ENCODE measurements around the gene SYCP2.
"Not testable (repeated sequence)": the region's sequence is repeated elsewhere in the genome, so short reads cannot be mapped to it uniquely, and the experiment has no call there.

SYCP2 gene

DNA sequence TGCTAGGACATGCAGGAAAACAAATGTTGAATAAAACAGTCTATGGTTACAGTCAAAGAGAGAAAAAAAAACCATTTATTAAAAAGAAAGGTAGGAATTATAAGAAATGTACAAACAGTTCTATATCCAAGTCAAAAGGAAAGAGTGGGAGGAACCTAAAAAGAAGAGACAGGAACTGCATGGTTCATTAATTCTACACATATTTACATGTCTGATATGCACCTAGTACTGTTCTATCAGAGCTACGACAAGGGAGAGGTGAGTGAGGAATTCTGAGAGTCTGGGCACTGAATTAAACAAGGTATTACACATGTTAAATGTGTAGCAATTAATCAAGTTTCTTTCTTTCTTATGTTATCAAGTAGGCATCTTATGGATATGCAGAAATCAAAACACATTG, 41.9 kb downstream of the SYCP2 start:
- no peak for DNase-seq

DNA sequence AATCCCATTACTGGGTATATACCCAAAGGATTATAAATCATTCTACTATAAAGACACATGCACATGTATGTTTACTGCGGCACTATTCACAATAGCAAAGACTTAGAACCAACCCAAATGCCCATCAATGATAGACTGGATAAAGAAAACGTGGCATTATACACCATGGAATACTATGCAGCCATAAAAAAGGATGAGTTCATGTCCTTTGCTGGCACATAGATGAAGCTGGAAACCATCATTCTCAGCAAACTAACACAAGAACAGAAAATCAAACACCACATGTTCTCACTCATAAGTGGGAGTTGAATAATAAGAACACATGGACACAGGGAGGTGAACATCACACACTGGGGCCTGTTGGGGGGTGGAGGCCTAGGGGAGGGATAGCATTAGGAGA, 43.4 kb downstream of the SYCP2 start:
- not testable (repeated sequence) for DNase-seq

DNA sequence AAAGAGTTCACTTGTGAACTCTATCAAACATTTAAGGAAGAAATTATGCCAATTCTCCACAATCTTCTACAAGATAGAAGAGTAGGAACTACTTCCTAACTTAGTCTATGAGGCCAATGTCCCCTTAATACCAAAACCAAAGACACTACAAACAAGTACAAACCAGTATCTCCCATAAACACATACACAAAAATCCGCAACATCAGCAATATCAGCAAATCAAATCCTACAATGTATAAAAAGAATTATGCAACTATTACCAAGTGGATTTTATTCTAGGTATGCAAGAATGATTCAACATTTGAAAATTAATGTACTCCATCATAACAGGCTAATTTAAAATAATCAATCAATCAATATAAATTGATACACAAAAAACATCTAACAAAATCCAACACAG, 45.4 kb downstream of the SYCP2 start:
- no peak for DNase-seq

DNA sequence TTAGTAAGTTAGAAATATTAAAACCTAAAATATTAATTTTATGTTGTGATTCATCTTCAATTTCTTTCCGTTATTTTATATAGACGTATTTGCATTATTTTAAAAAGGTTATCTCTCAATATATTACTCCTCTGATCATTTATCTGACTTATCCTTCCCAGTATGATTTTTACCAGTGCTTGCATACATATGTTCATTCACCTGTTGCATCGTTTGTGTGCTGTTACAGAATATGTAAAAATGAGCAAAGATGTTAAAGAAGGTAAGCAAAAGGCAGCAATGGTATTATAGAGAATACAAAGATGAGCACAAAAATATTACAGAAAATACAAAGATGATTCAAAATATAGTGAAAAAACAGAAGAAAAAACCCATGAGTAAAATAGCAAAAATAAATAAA, 48.9 kb downstream of the SYCP2 start:
- DNase-seq = no peak

DNA sequence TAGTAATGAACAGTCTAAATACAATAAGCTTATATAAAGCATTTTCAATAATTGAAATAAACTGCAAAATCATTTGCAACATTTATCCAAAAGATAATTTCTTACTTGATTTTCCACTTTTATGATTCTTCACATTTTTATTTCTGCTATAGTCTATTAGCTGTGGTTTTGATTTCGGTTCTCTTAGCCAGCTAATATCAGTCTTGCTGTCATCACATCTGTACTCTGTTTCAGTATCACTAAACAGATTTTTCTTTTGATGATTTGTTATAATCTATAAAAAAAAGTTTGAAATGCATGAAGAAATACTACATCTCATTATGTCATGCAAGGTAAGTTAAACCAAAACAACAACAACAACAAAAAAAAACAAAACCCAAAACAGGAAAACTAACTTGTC, 53.2 kb downstream of the SYCP2 start:
- no peak for DNase-seq

DNA sequence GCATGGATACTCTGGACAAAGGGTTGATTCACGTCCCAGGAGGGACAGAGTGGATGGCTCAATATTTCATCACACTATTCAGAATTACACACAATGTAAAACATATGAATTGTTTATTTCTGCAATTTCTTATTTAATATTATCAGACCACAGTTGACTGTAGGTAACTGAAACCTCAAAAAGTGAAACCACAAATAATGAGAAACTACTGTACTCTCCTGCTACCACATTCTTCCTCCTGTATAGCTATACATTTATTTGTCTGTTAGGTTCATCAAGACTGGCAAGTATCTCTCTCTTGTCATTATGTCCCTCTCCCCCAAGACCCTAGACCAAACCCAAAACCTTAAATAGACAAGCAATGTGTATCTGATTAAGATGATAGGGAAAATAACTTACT, 60.0 kb downstream of the SYCP2 start:
- no peak for DNase-seq

DNA sequence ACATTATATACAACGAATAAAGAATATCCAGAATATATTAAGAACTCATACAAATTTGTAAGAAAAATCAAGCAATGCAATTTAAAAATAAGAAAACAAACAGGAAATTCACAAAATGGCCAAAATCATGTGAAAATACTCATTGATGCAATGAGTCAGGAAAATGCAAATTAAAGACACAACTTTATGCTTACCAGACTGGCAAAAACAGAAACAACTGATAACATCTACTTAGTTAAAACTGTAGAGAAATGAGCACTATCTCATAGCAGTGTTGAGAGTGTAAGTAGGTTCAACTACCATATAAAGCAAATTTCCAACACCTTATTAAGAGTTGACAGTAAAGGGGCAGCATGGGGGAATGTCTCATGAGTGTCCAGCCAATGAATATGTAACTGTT, 62.3 kb downstream of the SYCP2 start:
- DNase-seq = no peak

DNA sequence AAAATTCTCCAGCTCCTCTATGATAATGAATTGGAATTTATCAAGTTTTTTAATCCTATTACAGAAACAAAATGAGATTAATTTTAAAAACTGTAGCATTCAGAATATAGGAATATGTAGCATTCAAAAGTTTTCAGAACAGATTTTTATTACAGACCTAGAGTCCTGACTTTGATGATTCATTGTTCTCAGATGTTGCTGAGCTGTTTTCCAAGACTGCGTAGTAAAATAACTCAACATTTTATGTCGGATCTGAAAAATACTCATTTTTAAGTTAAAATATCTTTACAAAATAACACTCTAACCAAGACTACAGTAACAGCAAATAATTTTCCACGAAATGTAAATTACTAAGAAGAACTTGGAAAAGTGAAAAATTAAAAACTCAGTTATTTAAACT, 67.1 kb downstream of the SYCP2 start:
- DNase-seq = no peak

DNA sequence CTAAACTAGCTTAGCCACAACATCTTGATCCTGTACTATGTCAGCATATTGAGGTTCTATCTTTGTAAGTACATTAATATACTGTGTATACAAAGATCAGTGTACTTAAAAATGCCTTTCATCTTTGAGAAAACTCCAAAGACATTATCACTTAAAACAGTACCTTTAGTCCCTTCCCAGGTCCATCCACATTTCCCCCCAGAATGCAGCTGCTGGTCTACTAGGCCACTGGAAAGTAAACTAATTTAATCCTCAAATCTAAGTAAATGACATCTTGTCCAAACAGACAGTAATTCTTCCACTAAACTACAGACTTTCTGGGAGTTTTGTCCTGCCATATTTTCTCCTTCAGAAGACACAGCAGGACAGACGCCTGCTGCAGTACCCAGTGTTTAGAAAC, 68.7 kb downstream of the SYCP2 start:
- no peak for DNase-seq

DNA sequence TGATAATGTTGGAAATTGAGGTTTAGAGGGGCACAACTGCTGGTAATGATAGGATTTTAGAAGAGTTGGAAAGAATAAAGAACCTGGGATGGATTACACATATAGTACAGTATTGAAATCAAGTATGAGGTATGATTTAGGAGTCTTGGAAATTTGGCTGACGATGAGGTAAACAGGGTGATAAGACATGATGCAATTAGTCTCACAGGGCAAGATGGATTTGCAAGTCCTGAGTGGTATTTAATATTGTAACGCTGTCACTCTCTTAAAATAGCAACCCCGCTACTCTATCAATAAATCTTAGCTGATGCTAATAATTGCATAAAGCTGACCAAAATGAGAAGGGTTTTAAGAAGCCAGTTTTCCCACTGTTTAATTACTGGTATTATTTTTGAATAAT, 70.4 kb downstream of the SYCP2 start:
- DNase-seq = no peak

DNA sequence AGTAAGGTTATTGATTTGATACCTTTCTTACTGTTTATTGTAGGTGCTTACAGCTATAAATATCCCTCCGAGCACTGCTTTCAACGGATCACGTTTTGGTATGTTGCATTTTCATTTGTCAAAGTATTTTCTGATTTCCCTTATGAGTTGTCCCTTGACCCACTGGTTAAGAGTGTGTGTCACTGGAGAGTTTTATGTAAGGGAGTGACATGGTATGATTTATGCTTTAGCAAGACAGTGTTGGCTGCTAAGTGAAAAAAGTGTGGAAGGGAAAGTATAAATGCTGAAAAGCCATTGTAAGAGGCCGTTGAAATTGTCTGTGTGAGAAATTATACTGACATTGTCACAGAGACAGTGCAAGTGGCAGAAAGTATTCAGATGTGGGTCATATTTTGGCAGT, 72.0 kb downstream of the SYCP2 start:
- no peak for DNase-seq

DNA sequence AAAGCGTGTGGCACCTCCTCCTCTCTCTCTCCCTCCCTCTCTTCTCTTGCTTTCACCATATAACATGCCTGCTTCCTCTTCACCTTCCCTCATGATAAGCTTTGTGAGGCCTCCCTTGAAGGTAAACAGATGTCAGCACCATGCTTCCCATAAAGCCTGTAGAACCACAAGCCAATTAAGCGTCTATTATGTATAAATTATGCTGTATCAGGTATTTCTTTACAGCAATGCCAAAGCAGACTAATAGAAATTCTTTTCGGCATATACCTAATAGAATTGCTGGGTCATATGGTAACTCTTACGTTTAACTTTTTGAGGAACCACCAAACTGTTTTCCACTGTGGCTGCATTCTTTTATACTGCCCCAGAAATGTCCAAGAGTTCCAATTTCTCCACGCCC, 75.0 kb downstream of the SYCP2 start:
- no peak for DNase-seq

DNA sequence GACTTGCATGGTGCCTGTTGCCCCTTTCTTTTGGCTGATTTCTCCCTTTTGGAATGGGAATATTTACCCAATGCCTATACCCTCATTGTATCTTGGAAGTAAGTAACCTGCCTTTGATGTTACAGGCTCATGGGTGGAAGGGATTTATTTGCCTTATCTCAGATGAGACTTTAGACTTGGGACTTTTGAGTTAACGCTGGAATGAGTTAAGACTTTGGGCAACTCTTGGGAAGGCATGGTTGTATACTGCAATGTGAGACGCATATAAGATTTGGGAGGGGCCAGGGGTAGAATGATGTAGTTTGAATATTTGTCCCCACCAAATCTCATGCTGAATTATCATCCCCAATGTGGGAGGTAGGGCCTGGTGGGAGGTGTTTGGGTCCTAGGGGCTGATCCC, 75.5 kb downstream of the SYCP2 start:
- DNase-seq = no peak

DNA sequence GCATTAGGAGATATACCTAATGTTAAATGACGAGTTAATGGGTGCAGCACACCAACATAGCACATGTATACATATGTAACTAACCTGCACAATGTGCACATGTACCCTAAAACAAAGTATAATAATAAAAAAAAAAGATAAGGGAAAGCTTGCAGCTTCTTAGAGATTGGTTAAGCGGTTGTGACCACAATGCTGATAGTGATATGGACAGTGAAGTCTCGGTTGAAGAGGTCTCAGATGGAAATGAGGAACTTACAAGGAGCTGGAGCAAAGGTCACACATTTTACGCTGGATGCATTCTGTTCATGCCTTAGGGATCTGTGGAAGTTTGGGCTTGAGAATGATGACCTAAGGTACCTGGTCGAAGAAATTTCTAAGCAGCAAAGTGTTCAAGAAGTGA, 76.5 kb downstream of the SYCP2 start:
- not testable (repeated sequence) for DNase-seq

DNA sequence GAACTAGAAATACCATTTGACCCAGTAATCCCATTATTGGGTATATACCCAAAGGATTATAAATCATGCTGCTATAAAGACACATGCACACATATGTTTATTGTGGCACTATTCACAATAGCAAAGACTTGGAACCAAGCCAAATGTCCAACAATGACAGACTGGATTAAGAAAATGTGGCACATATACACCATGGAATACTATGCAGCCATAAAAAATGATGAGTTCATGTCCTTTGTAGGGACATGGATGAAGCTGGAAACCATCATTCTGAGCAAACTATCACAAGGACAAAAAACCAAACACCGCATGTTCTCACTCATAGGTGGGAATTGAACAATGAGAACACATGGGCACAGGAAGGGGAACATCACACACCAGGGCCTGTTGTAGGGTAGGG, 76.9 kb downstream of the SYCP2 start:
- not testable (repeated sequence) for DNase-seq

DNA sequence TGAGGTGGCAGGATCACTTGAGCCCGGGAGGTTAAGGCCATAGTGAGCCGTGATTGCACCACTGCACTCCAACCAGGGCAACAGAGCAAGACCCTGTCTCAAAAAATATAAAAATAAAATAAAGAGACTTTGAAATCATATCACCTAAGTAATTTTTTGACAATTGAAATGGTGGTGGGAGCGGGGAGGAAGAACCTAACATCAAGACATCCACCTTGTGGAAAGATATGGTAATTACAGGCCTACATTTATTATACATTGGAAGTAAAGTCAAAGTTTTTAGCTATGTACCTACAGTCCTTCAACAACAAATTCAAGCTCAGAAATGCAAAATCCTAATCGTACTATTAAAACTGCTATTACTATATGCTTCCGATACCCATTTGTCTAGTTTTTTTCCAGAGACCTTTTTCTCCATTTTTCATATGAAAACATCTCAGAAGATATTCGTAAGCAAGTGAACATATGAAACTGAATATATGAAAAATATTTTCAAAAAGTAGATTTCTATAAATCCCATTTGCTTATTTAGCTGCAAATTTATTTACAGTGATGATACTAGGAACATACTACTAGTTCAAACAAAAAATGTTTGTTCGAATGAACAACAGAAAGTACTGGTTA, 83.3 kb downstream of the SYCP2 start:
- no peak for DNase-seq

DNA sequence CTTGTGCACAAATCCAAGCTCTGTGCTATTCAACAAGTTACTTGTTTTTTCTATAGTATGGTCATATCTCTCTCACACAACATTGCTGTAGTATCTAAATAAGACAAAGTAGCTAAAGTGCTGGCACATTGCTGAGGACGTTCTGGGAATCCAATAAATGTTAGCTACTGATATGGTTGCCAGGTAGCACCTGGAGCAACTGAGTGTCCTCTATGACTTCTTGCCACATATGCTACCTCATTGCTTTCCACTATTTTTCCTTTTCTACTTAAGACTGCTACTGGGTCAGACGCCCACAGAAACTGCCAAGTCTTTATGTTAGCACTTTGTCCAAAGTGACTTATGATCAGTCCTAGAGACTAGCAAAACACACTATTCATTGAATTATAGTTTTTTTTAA, 85.3 kb downstream of the SYCP2 start:
- DNase-seq = no peak

DNA sequence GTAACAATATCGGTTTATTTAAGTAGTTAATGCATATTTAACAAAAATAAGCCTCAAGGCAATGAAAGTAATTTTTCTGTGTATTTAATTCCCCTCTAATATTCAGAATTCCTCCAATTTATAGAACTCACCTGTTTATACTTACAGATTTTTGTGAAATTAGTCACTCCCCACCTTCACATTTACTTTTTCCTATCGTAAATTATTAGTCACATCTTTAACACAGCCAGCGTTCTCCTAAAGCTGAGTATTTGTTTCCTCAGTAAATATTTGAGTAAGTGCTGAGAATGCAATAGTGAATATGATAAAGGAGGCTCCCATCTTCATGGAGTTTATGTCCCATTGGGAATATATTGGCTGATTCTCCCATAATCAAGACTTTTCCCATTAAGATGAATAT, 88.0 kb downstream of the SYCP2 start:
- DNase-seq = no peak

DNA sequence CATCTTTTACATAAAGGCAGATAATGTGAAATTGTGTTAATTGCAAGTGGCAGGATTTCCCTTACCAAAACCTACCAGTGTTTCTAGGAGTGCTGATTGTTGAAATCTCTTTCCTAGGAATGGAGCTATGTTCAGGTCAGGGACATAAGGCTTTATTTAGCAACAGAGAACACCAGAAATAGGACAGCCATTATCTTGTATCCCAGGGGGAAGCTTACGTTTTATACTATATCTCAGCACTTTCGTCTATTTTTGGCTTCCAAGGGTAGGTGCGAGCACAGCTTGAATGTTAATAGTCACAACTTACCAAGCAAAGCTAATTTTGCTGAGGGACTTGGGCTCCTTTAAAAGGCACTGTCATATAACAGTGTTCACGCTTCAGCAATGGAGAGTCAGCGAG, 94.0 kb downstream of the SYCP2 start:
- no peak for DNase-seq

DNA sequence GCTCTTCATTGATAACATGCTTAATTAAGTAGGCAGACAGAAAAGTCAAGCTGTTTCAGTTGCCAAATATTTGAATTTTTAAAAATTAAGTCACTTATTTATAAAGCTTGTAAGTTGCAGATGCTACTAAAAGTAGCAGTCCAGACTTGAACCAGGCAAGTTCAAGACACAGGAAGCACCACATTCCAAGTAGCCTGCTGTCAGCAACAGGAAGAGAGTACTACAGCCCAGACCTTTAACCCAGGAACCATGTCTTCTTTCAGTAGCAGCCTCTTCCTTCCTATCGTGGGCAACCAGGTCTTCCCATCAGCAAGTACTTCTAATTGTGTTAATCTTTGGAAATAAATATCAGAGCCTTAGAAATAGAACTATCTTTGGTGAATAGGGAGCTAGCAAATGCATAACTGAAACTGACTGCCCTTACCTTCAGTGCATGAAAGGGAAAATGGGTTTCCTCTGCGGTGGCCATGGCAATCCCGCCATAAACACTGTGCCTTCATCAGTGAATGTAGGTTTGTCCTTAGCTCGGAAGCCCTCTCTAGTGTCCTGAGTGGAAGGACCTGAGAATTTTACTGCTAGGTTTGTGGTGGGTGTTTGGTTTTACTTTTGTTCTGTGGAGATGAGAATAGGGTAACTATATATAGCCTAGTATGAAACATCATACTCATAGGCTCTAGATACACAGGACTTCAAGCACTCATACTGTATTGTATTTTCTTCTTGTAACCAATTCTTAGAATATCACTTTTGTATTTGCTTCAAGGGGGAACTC, 95.6 kb downstream of the SYCP2 start:
- no peak for DNase-seq

DNA sequence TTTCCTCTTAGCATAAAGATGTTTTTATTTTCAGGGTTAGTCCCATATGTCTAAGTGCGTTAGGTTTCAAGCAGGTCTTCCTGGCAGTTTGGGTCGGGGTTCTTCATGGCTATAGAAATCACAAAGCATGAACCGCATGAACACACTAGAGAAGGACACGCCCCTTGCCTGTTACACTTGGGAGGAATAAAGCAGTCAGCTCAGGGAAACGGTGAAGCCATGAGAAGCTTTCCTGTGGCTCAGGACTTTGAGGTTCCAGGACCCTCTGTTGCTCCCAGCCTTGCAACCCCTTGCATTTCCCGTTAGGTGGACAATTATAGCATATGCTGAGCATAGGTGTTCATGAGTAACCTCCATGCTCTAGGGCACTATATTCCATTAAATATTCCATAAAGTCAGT, 96.7 kb downstream of the SYCP2 start:
- DNase-seq = no peak

DNA sequence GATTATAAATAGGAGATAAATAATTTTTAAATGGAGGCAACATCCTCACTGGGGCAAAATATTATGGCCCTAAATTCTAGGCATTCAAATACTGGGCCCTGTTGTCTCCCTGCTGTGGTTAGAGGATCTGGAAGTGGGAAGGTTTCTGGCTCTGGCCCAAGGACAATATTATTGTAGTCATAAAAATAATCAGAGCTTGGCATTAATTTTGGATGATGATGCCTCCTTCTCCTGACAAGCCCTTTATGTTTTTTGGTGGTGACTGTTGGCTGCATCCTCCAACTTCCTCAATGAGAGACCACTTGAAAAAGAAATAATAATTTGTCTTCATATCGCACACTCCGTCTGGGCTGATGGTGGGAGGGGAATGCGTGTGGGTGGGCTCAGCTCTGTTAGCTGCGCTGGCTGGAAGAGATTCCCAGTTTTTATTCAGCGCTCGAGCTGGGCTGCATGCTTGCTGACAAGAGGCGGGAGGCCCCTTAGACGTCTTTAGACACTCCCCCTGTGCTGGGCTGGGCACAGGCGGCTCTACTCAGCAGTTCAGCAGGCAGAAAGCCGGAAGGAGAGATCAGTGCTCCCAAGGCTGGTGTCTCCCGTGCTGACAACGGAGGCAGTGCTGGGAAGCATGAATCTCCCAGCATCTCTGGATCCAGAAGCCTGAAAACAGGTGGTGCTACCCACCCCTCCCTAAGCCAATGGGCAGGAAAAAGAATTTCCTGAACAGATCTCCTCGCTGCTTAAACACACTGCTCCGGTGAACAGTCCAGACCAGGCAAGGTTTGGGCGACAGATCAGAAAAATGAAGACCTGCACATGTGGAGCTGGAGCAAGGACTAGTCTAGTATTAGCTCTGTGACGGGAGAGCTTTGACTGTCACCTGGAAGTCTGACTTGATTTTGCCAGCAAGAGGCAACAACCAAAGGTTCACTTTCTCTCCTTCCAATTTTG, 97.7 kb downstream of the SYCP2 start:
- no peak for DNase-seq

DNA sequence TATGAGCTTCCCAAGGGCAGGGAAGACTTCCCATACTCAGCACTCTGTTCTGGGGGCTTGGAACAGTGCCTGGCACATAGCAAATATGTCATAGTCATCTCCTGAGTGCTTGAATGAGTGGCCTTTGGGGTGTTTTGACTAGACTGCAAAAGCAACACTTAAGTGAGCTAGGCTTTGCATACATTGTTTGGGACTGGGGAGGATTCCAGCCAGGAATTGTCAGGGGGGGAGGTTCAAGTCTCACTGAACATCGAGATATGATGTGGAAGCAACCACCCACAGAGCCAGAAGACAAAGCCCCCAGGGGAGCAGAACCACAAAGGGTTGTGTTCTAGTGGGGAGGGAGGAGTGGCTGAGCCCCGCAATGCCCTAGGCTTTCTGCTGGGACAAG, 98.4 kb downstream of the SYCP2 start:
- DNase-seq = no peak

Data from stimulated activated naive CD4-positive, alpha-beta T cell treated with Interleukin-2 at 50 U/mL for 16 hours (primary cell).